ENCODE measurements around the gene ZNF76. TPM values are rescaled to one million over a fixed set of nuclear protein-coding genes. Genes with fewer than 3 reads are reported as not detected.
A peak's percentile ranks its signal among the peaks of the same experiment; 100 is the strongest.
"Not testable (repeated sequence)": the region's sequence is repeated elsewhere in the genome, so short reads cannot be mapped to it uniquely, and the experiment has no call there.

The ZNF76 gene
- total and polyA plus RNA-seq, 10 of the 15 experiments (the other 5 are each of a cell fraction or from before 2014, with no cell fraction given): 2.8 to 41.0 (median 24.8) TPM

DNA sequence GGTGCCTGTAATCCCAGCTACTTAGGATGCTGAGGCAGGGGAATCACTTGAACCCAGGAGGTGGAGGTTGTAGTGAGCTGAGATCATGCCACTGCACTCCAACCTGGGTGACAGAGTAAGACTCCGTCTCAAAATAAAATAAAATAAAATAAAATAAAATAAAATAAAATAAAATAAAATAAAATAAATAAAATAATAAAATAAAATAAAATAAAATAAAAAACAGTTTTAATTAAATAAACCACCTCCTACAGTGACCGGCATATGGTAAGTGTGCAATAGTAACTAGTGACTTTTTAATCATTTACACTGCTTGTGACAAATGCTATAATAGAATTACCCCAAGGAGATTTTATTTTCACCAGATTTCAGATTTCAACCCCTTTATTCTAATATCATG is 49.0 kb downstream of the ZNF76 start:
- FAIRE-seq; H2AFZ ChIP-seq (ENCODE audit: control insufficient read depth, low read depth, low read length); H3K27me3 ChIP-seq (replicated peaks in 1 of 2; ENCODE audit: control insufficient read depth in 2 of 2, insufficient read depth in 2 of 2, low read length in 1 of 2); H4K20me1 ChIP-seq (ENCODE audit: control insufficient read depth, insufficient read depth); in situ Hi-C loops (cut with MboI); H3K4me3 ChIP-seq; ATAC-seq; BruUV-seq (replicated peaks); H3K4me2 ChIP-seq (ENCODE audit: control insufficient read depth, insufficient read depth); CTCF ChIA-PET; RAD21 ChIA-PET (ENCODE audit: unreplicated experiment); DNase-seq (ENCODE audit: low read depth, low spot score); H3K27ac ChIP-seq (ENCODE audit: control insufficient read depth, insufficient read depth); H3K9me3 ChIP-seq (replicated peaks; ENCODE audit: control insufficient read depth, insufficient read depth, low read length); intact Hi-C loops (cut with micrococcal nuclease; ENCODE audit: unreplicated experiment); H3K9ac ChIP-seq (ENCODE audit: control insufficient read depth, insufficient read depth, low read length): not testable (repeated sequence)
- H3K36me3 ChIP-seq (ENCODE audit: control insufficient read depth in 2 of 2, insufficient read depth in 2 of 2, low read length in 1 of 2): peaks cover 2 to 16% of the 10 kb centered on the region in 2 experiments; a peak in 2 of 4 replicates
- POLR2A ChIA-PET: interaction anchor here (0.5 to 1.4 kb wide), 3 partner anchors 8 to 1275 kb away, joined by 3 to 4 read pairs (median 3); partner anchors contain the start of gene DEF6
- 98% methylated on average over 2 of the region's 2 CpGs for WGBS (ENCODE audit: insufficient coverage, insufficient replicate concordance, low lambda C conversion rate, missing lambda C conversion rate)
- peaks cover 11% of the 10 kb centered on the region for H3K79me2 ChIP-seq (ENCODE audit: control insufficient read depth, insufficient read depth, low read length)
- peaks cover 26% of the 10 kb centered on the region for H3K4me1 ChIP-seq (ENCODE audit: control insufficient read depth, insufficient read depth, low read length)
- SMC1A ChIA-PET (ENCODE audit: uncharacterized antibody, unreplicated experiment): interaction anchor here (1.2 to 1.6 kb wide), 2 partner anchors 16 to 142 kb away, joined by 3 to 5 read pairs; no protein-coding TSS in a partner anchor

DNA sequence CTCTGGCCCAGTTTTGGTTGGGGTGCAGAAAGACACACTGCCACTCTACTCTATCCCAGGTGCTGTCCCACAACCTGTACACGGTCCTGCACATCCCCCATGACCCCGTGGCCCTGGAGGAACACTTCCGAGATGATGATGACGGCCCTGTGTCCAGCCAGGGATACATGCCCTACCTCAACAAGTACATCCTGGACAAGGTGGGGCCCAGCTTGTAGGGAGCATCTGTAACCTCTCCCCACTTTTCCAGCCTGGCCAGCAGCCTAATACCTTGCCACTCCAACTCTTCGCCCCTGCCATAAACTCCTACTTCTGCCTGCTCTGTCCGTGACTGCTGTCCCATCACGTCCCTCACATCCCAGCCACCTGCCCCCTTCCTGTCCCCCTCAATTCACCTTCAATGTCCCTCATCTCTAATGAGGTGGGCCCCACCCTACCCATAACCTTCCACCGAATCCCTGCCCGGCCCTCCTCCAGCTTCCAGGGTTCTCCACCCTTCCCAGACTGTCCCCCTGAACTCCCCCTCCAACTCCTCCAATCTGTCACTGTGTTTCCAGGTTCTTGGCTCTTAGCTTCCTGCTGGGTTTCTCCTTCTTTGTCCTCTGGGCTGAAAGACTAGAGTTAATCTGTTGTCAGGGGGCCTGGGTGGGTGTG is 50.2 kb downstream of the ZNF76 start:
- ChIA-PET RAD21 (ENCODE audit: unreplicated experiment) (interaction anchor here (0.6 to 1.1 kb wide), 3 partner anchors 15 to 1455 kb away, joined by 3 read pairs; no protein-coding TSS in a partner anchor), SMC1A (ENCODE audit: uncharacterized antibody, unreplicated experiment) (interaction anchor here (0.7 to 1.6 kb wide), 2 partner anchors 92 to 140 kb away, joined by 3 to 5 read pairs; no protein-coding TSS in a partner anchor), CTCF (interaction anchor here (0.7 to 1.7 kb wide), 5 partner anchors 12 to 156 kb away, joined by 3 to 7 read pairs (median 3); no protein-coding TSS in a partner anchor), POLR2A (interaction anchor here (0.6 to 2.2 kb wide), 5 partner anchors 9 to 21 kb away, joined by 3 to 7 read pairs (median 3); partner anchors contain the start of gene DEF6)
- Histone ChIP-seq H3K9ac (ENCODE audit: control insufficient read depth, insufficient read depth, low read length) (no peak overlapping the region), H4K20me1 (ENCODE audit: control insufficient read depth, insufficient read depth) (no peaks in the 10 kb centered on the region), H3K27ac (ENCODE audit: control insufficient read depth, insufficient read depth) (peak overlapping the region; percentile 23; the same call in 1 of the 2 replicates), H3K36me3 (ENCODE audit: control insufficient read depth in 2 of 2, insufficient read depth in 2 of 2, low read length in 1 of 2) (peaks cover 2 to 9% of the 10 kb centered on the region in 2 experiments; a peak in 2 of 4 replicates), H3K4me2 (ENCODE audit: control insufficient read depth, insufficient read depth) (no peak overlapping the region), H3K9me3 (replicated peaks; ENCODE audit: control insufficient read depth, insufficient read depth, low read length) (no peaks in the 10 kb centered on the region), H3K4me1 (ENCODE audit: control insufficient read depth, insufficient read depth, low read length) (peaks cover 19% of the 10 kb centered on the region), H2AFZ (ENCODE audit: control insufficient read depth, low read depth, low read length) (no peak overlapping the region), H3K27me3 (replicated peaks in 1 of 2; ENCODE audit: control insufficient read depth in 2 of 2, insufficient read depth in 2 of 2, low read length in 1 of 2) (no peaks in the 10 kb centered on the region), H3K79me2 (ENCODE audit: control insufficient read depth, insufficient read depth, low read length) (peaks cover 3% of the 10 kb centered on the region; the same call in 1 of the 2 replicates), H3K4me3 (no peak overlapping the region)
- no peak for ATAC-seq
- WGBS (ENCODE audit: insufficient coverage, insufficient replicate concordance, low lambda C conversion rate, missing lambda C conversion rate): 94% methylated on average over 9 of the region's 9 CpGs
- in situ Hi-C loops (cut with MboI) (no loop called here), intact Hi-C loops (cut with micrococcal nuclease; ENCODE audit: unreplicated experiment) (no loop called here)
- FAIRE-seq: no peak
- no peak for TF ChIP-seq MEF2A (IDR thresholded peaks at IDR 0.05; ENCODE audit: insufficient read depth, low read depth, low read length)
- TF ChIP-seq POLR2A (IDR thresholded peaks at IDR 0.05; ENCODE audit: low read depth, low read length): peak; percentile 14
- DNase-seq (ENCODE audit: low read depth, low spot score): no peak
- no TSS peak for BruUV-seq (replicated peaks)

All from GM12878 (cell line).